Mammary epithelial cell (primary cell): ENCODE measurements around the gene FMNL1.

Experiments used
- EZH2 ChIP-seq: IDR thresholded peaks from 2 replicates; pipeline ENCODE4 v1.6.1; 2012; ENCODE audit warnings: low read length, inconsistent platforms, borderline replicate concordance
- TF ChIP-seq, protein P1 (sequence below), 2 donors: IDR thresholded peaks in 1 of 2; conservative IDR thresholded peaks in 1 of 2; 2 replicates each; pipeline ENCODE4 v1.5.1; 2011 to 2012; ENCODE audit warnings: inconsistent platforms in 2 of 2, low read length in 2 of 2, mild to moderate bottlenecking in 2 of 2, control low read depth in 1 of 2, low read depth in 1 of 2; ENCODE audit not compliant: insufficient read depth in 1 of 2; ENCODE audit errors: extremely low read depth in 1 of 2

DNA sequence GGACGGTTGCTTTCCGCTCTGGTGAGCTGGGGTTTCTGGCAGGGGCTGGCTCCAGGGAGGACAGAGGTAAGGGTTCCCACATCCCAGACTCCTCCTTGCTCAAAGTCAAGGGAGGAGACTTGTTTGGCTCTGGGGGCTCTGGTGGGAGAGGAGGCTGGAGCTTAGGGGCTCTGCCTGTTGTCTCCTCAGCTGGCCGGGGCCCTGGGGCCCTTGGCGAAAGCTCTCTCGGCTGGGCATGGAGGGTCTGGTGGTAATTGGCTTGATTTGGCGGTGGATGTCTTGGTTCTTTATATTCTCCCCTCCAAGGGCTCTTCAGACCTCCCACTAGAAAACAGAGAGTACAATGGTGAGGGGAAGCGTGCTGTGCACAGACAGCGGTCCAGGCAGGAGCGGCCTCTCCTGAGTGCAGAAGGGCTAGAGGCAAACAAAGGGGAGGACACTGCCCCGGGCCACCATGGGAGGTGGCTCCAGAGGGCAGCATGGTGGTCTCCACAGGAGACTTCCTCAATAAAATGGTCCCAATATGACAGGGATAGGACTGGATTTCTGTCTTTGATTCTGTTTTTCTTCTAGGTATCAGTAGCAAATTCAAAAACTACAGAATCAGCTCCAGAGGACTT lies 45.9 kb downstream of the FMNL1 start:
- TF ChIP-seq, protein P1, sequence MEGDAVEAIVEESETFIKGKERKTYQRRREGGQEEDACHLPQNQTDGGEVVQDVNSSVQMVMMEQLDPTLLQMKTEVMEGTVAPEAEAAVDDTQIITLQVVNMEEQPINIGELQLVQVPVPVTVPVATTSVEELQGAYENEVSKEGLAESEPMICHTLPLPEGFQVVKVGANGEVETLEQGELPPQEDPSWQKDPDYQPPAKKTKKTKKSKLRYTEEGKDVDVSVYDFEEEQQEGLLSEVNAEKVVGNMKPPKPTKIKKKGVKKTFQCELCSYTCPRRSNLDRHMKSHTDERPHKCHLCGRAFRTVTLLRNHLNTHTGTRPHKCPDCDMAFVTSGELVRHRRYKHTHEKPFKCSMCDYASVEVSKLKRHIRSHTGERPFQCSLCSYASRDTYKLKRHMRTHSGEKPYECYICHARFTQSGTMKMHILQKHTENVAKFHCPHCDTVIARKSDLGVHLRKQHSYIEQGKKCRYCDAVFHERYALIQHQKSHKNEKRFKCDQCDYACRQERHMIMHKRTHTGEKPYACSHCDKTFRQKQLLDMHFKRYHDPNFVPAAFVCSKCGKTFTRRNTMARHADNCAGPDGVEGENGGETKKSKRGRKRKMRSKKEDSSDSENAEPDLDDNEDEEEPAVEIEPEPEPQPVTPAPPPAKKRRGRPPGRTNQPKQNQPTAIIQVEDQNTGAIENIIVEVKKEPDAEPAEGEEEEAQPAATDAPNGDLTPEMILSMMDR (conservative IDR thresholded peaks at IDR 0.05 in 1 of 2, IDR thresholded peaks at IDR 0.05 in 1 of 2; ENCODE audit: extremely low read depth in 1 of 2, insufficient read depth in 1 of 2, low read depth in 1 of 2, low read length in 2 of 2) = no peak
- no peak for TF ChIP-seq EZH2
